GM12801 (cell line): Measurements from ENCODE around the gene DHX15.

ENCODE experiments used
- CTCF ChIP-seq: IDR thresholded peaks from one replicate; pipeline ENCODE4 v1.5.1; 2011; ENCODE audit warnings: control low read depth; ENCODE audit not compliant: insufficient read length; ENCODE audit errors: extremely low read depth

DHX15 gene

GRCh38 chr4:24584211-24584850, at the start of gene DHX15:
TSS of gene DHX15 (minus strand) at chr4:24584554. CDS start at chr4:24584393, 161 bp downstream.
- TF ChIP-seq CTCF: no peak

- TF ChIP-seq CTCF: no peak
These were observed 47.7 kb upstream of the DHX15 start for GRCh38 chr4:24632011-24632410.

- no peak for TF ChIP-seq CTCF
These were observed 46.6 kb upstream of the DHX15 start for GRCh38 chr4:24630937-24631336.

- TF ChIP-seq CTCF: no peak
These were observed 40.7 kb upstream of the DHX15 start for GRCh38 chr4:24625091-24625490.

- TF ChIP-seq CTCF: no peak
These were observed 40.0 kb upstream of the DHX15 start for GRCh38 chr4:24624381-24624780.

GRCh38 chr4:24622146-24622834, 37.9 kb upstream of the DHX15 start:
- no peak for TF ChIP-seq CTCF

GRCh38 chr4:24615977-24616376, 31.6 kb upstream of the DHX15 start:
- no peak for TF ChIP-seq CTCF
